Type B pancreatic cell (in vitro differentiated cells): ENCODE measurements around the gene TCF7L2. TPM values are rescaled to one million over a fixed set of nuclear protein-coding genes. Genes with fewer than 3 reads are reported as not detected.

Source experiments
- DNase-seq: peaks from one replicate; pipeline ENCODE4 v3.0.0; 2021; ENCODE audit warnings: mixed read lengths; ENCODE audit not compliant: unreplicated experiment; ENCODE audit errors: extremely low spot score
- H3K27ac Mint-ChIP-seq: 2 replicates; pipeline ENCODE4 v1.8.0; 2021; ENCODE audit warnings: mild to moderate bottlenecking, mixed read lengths
- H3K27me3 Mint-ChIP-seq: 2 replicates; pipeline ENCODE4 v1.8.0; 2021; ENCODE audit warnings: mixed read lengths
- H3K36me3 Mint-ChIP-seq: 2 replicates; pipeline ENCODE4 v1.8.0; 2021; ENCODE audit warnings: mixed read lengths
- H3K4me1 Mint-ChIP-seq: one replicate; pipeline ENCODE4 v1.8.0; 2021; ENCODE audit warnings: mixed read lengths; ENCODE audit not compliant: unreplicated experiment
- H3K4me3 Mint-ChIP-seq: 2 replicates; pipeline ENCODE4 v1.8.0; 2021; ENCODE audit warnings: mild to moderate bottlenecking, mixed read lengths
- H3K9me3 Mint-ChIP-seq: 2 replicates; pipeline ENCODE4 v1.8.0; 2021; ENCODE audit warnings: mixed read lengths
- CTCF ChIP-seq: fragments of 200-600 bp; sonication (generic); conservative IDR thresholded peaks from 2 replicates; pipeline ENCODE4 v1.5.0; 2021; ENCODE audit warnings: antibody characterized with exemption, mild to moderate bottlenecking
- total RNA-seq: library from RNA; stranded (reverse); gene quantifications from 2 replicates; pipeline ENCODE4 v1.2.1, GENCODE V29; 2021; ENCODE audit warnings: low replicate concordance

Gene TCF7L2
- total RNA-seq, 1 donor from 2014 or later, result 39.7 TPM

DNA sequence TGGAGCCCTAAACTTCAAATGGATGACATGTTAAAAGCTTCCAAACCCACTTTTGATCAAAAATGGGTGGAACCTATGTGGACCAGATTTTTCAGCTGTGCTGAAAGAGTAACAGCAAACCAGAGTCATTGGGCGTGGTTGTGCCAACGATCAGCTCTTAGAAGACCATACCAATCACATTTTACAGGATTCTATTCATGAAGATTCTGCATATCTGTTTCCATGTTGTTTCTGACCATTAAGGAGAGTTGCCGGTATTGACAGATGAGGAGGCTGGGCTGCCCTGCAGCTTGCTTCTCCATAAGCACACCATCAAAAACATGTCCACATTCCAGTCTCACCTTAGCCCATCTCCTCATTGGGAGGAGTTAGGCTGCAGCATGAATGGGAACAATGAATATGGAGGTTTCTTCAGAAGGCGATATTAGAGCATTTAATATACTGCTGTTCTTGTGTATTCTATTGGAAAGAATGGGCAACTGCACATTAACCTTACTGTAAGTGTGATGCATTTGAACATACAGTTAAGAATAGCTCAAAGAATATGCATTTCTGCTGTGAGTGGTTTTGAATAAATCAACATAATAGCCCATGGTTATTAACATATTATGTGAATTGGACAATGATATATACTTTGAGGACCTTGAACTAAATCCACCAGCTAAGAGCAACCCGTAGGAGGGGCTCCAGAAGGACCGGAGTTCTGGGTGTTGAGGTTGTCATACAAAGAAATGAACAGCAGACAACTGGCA lies 116.7 kb downstream of the TCF7L2 start:
- H3K9me3 Mint-ChIP-seq, result peaks cover 5% of the 10 kb centered on the region
- no peaks in the 10 kb centered on the region for H3K27me3 Mint-ChIP-seq
- no peak overlapping the region for H3K27ac Mint-ChIP-seq
- H3K4me3 Mint-ChIP-seq, result no peak overlapping the region
- peaks cover 14% of the 10 kb centered on the region for H3K36me3 Mint-ChIP-seq
- H3K4me1 Mint-ChIP-seq, result peaks cover 39% of the 10 kb centered on the region
- no peak for DNase-seq
- TF ChIP-seq CTCF, result no peak

- Mint-ChIP-seq H3K9me3 (peaks cover 5% of the 10 kb centered on the region), H3K27me3 (no peaks in the 10 kb centered on the region), H3K4me3 (no peak overlapping the region), H3K36me3 (peaks cover 14% of the 10 kb centered on the region), H3K4me1 (peaks cover 31% of the 10 kb centered on the region), H3K27ac (peak overlapping the region; percentile 20)
- no peak for DNase-seq
- TF ChIP-seq CTCF, result no peak
Observed at GRCh38 chr10:113067501-113067900, 117.5 kb downstream of the TCF7L2 start.

DNA sequence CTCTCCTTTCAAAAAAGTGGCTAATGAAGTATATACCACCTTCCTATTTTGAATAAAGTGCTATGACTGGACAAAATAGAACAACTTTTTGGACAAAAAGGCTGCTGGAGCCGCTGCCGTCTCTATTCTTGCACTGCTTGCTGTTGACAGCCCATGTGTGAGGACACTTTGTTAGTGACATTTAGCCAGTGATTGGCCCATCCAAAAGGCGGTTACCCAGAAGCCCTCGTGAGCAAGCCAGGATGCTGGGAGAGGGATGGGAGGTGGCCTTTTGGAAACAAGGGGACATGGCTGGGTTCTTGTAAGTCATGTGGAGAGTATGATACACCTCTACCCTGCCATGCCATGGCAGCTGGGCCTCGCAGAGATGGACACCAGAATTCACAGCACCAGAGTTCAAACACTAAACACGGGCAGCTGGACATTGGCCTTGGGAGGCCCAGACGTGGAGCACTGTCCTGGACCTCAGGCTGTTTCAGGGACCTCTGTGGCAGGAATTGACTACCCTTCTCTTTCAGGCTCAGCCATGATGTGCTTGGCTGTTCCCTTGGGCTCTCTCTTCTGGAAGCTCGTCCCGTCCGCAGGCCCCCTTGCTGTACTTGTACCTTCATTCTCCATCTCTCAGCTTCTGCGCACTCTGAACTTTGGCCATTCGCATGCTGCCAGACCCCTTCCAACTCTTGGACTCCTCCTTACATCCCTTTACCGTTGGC lies 118.3 kb downstream of the TCF7L2 start:
- no peak for DNase-seq
- H3K4me3 Mint-ChIP-seq, result no peak overlapping the region
- peaks cover 5% of the 10 kb centered on the region for H3K9me3 Mint-ChIP-seq
- no peak overlapping the region for H3K27ac Mint-ChIP-seq
- H3K27me3 Mint-ChIP-seq, result no peaks in the 10 kb centered on the region
- peaks cover 18% of the 10 kb centered on the region for H3K36me3 Mint-ChIP-seq
- no peak for TF ChIP-seq CTCF
- H3K4me1 Mint-ChIP-seq, result peaks cover 28% of the 10 kb centered on the region

GRCh38 chr10:113069595-113069994 lies 119.5 kb downstream of the TCF7L2 start:
- no peak for TF ChIP-seq CTCF
- H3K4me3 Mint-ChIP-seq, result peak overlapping the region; percentile 11
- H3K36me3 Mint-ChIP-seq, result peaks cover 18% of the 10 kb centered on the region
- H3K27me3 Mint-ChIP-seq, result no peaks in the 10 kb centered on the region
- DNase-seq, result no peak
- peaks cover 30% of the 10 kb centered on the region for H3K4me1 Mint-ChIP-seq
- H3K9me3 Mint-ChIP-seq, result peaks cover 5% of the 10 kb centered on the region
- peak overlapping the region; percentile 90 for H3K27ac Mint-ChIP-seq

DNA sequence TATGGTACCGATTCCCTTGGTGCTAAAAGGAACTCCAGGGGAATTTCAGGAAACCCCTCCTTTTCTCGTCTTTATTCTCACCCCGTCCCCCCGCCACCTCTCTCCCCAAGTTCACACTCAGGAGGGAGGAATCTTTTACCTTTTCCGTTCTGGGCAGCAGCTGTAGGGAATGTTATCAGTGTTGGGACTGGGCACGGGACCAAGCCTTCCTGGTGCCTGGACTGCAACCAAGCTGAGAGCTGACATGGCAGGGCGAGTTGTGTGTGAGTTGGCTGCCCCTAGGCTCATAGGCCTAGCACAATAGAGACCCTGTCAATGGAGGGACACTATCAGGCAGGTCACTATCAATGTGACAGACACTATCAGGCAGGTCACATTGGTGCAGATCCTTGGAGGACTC lies 121.4 kb downstream of the TCF7L2 start:
- peaks cover 5% of the 10 kb centered on the region for H3K9me3 Mint-ChIP-seq
- H3K36me3 Mint-ChIP-seq, result peaks cover 18% of the 10 kb centered on the region
- no peak overlapping the region for H3K27ac Mint-ChIP-seq
- peaks cover 30% of the 10 kb centered on the region for H3K4me1 Mint-ChIP-seq
- TF ChIP-seq CTCF, result no peak
- no peak for DNase-seq
- H3K4me3 Mint-ChIP-seq, result no peak overlapping the region
- H3K27me3 Mint-ChIP-seq, result no peaks in the 10 kb centered on the region
